ENCODE measurements around the gene GULP1. TPM values are rescaled to one million over a fixed set of nuclear protein-coding genes. Genes with fewer than 3 reads are reported as not detected.

GULP1 gene
- total RNA-seq, 1 donor from 2014 or later: 29.5 TPM

GRCh38 chr2:188627471-188627870 lies 335.8 kb downstream of the GULP1 start:
- no peak for DNase-seq (ENCODE audit: low spot score)
- Mint-ChIP-seq H3K4me1 (ENCODE audit: low read depth) (peaks cover 67% of the 10 kb centered on the region), H3K27ac (ENCODE audit: unreplicated experiment) (no peak overlapping the region), H3K4me3 (ENCODE audit: unreplicated experiment) (no peak overlapping the region), H3K27me3 (ENCODE audit: low read depth) (no peaks in the 10 kb centered on the region), H3K9me3 (ENCODE audit: low read depth) (no peaks in the 10 kb centered on the region), H3K36me3 (ENCODE audit: low read depth) (no peaks in the 10 kb centered on the region)
- no peak for TF ChIP-seq CTCF (IDR thresholded peaks at IDR 0.05)

- DNase-seq (ENCODE audit: low spot score): no peak
- H3K36me3 Mint-ChIP-seq (ENCODE audit: low read depth): no peaks in the 10 kb centered on the region
- no peaks in the 10 kb centered on the region for H3K27me3 Mint-ChIP-seq (ENCODE audit: low read depth)
- no peak for TF ChIP-seq CTCF (IDR thresholded peaks at IDR 0.05)
- H3K4me3 Mint-ChIP-seq (ENCODE audit: unreplicated experiment): no peak overlapping the region
- peak overlapping the region; percentile 78 for H3K27ac Mint-ChIP-seq (ENCODE audit: unreplicated experiment)
- no peaks in the 10 kb centered on the region for H3K9me3 Mint-ChIP-seq (ENCODE audit: low read depth)
- H3K4me1 Mint-ChIP-seq (ENCODE audit: low read depth): peaks cover 64% of the 10 kb centered on the region
These were observed 337.5 kb downstream of the GULP1 start for GRCh38 chr2:188628989-188629752.

- peaks cover 65% of the 10 kb centered on the region for H3K4me1 Mint-ChIP-seq (ENCODE audit: low read depth)
- no peaks in the 10 kb centered on the region for H3K9me3 Mint-ChIP-seq (ENCODE audit: low read depth)
- peak overlapping the region; percentile 78 for H3K27ac Mint-ChIP-seq (ENCODE audit: unreplicated experiment)
- TF ChIP-seq CTCF (IDR thresholded peaks at IDR 0.05): no peak
- H3K4me3 Mint-ChIP-seq (ENCODE audit: unreplicated experiment): no peak overlapping the region
- no peak for DNase-seq (ENCODE audit: low spot score)
- no peaks in the 10 kb centered on the region for H3K27me3 Mint-ChIP-seq (ENCODE audit: low read depth)
- no peaks in the 10 kb centered on the region for H3K36me3 Mint-ChIP-seq (ENCODE audit: low read depth)
These were observed 338.3 kb downstream of the GULP1 start for GRCh38 chr2:188629753-188630527.

GRCh38 chr2:188631037-188631809 lies 339.5 kb downstream of the GULP1 start:
- TF ChIP-seq CTCF (IDR thresholded peaks at IDR 0.05): no peak
- DNase-seq (ENCODE audit: low spot score): no peak
- Mint-ChIP-seq H3K36me3 (ENCODE audit: low read depth) (no peaks in the 10 kb centered on the region), H3K27ac (ENCODE audit: unreplicated experiment) (peak overlapping the region; percentile 85), H3K4me1 (ENCODE audit: low read depth) (peaks cover 64% of the 10 kb centered on the region), H3K9me3 (ENCODE audit: low read depth) (no peaks in the 10 kb centered on the region), H3K4me3 (ENCODE audit: unreplicated experiment) (no peak overlapping the region), H3K27me3 (ENCODE audit: low read depth) (no peaks in the 10 kb centered on the region)

- H3K4me3 Mint-ChIP-seq (ENCODE audit: unreplicated experiment): no peak overlapping the region
- no peak for DNase-seq (ENCODE audit: low spot score)
These were observed 343.0 kb downstream of the GULP1 start for GRCh38 chr2:188634656-188635055.

More at GRCh38 chr2:188634656-188635055, 343.0 kb downstream of the GULP1 start:
- H3K4me1 Mint-ChIP-seq (ENCODE audit: low read depth): peaks cover 38% of the 10 kb centered on the region
- H3K36me3 Mint-ChIP-seq (ENCODE audit: low read depth): no peaks in the 10 kb centered on the region
- no peak for TF ChIP-seq CTCF (IDR thresholded peaks at IDR 0.05)
- no peaks in the 10 kb centered on the region for H3K9me3 Mint-ChIP-seq (ENCODE audit: low read depth)
- H3K27ac Mint-ChIP-seq (ENCODE audit: unreplicated experiment): no peak overlapping the region
- no peaks in the 10 kb centered on the region for H3K27me3 Mint-ChIP-seq (ENCODE audit: low read depth)

Measured in chondrocyte (in vitro differentiated cells).